ENCODE data around the gene UGT1A6. TPM values are rescaled to one million over a fixed set of nuclear protein-coding genes. Genes with fewer than 3 reads are reported as not detected.

Gene UGT1A6
- total RNA-seq, 1 donor from 2014 or later: 2.3 TPM

- Histone ChIP-seq H3K9me3 (no peaks in the 10 kb centered on the region), H3K4me1 (no peaks in the 10 kb centered on the region), H3K27ac (no peak overlapping the region), H3K27me3 (ENCODE audit: low read depth) (no peaks in the 10 kb centered on the region), H3K4me3 (no peak overlapping the region), H3K36me3 (no peaks in the 10 kb centered on the region)
- TF ChIP-seq, protein P1, sequence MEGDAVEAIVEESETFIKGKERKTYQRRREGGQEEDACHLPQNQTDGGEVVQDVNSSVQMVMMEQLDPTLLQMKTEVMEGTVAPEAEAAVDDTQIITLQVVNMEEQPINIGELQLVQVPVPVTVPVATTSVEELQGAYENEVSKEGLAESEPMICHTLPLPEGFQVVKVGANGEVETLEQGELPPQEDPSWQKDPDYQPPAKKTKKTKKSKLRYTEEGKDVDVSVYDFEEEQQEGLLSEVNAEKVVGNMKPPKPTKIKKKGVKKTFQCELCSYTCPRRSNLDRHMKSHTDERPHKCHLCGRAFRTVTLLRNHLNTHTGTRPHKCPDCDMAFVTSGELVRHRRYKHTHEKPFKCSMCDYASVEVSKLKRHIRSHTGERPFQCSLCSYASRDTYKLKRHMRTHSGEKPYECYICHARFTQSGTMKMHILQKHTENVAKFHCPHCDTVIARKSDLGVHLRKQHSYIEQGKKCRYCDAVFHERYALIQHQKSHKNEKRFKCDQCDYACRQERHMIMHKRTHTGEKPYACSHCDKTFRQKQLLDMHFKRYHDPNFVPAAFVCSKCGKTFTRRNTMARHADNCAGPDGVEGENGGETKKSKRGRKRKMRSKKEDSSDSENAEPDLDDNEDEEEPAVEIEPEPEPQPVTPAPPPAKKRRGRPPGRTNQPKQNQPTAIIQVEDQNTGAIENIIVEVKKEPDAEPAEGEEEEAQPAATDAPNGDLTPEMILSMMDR (IDR thresholded peaks at IDR 0.05): no peak
- ATAC-seq (no peak), DNase-seq (no peak)
- intact Hi-C loops (cut with DNase I): no loop called here
Measured at GRCh38 chr2:233686928-233687327, 5.8 kb upstream of the UGT1A6 start.

- ATAC-seq (no peak), DNase-seq (no peak)
- Histone ChIP-seq H3K4me3 (no peak overlapping the region), H3K9me3 (no peaks in the 10 kb centered on the region), H3K27ac (no peak overlapping the region), H3K27me3 (ENCODE audit: low read depth) (no peaks in the 10 kb centered on the region), H3K36me3 (no peaks in the 10 kb centered on the region), H3K4me1 (no peaks in the 10 kb centered on the region)
- intact Hi-C loops (cut with DNase I): no loop called here
- TF ChIP-seq, protein P1 (IDR thresholded peaks at IDR 0.05): no peak
Measured at GRCh38 chr2:233688341-233688740, 4.3 kb upstream of the UGT1A6 start.

DNA sequence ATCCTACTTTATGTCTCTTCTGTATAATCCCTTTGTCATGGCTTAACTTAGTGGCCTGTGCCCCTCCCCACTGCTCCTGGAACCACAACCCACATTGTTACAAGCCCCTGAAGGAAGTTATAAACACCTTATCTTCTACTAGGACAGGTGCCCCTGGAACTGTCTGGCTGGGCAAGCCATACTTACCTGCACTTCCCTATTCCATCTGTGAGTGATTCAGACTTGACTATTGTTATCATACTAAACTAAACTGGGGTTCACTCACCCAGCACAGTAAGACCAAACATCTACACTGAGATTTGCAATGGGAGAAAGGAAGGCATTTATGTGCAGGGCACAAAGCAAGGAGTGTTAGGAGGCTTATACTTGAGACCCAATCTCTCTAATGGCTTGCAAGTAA lies 3.7 kb upstream of the UGT1A6 start:
- intact Hi-C loops (cut with DNase I): no loop called here
- DNase-seq (no peak), ATAC-seq (no peak)
- Histone ChIP-seq H3K27me3 (ENCODE audit: low read depth) (no peaks in the 10 kb centered on the region), H3K27ac (no peak overlapping the region), H3K9me3 (no peaks in the 10 kb centered on the region), H3K4me1 (no peaks in the 10 kb centered on the region), H3K36me3 (no peaks in the 10 kb centered on the region), H3K4me3 (no peak overlapping the region)
- TF ChIP-seq, protein P1 (IDR thresholded peaks at IDR 0.05): no peak

DNA sequence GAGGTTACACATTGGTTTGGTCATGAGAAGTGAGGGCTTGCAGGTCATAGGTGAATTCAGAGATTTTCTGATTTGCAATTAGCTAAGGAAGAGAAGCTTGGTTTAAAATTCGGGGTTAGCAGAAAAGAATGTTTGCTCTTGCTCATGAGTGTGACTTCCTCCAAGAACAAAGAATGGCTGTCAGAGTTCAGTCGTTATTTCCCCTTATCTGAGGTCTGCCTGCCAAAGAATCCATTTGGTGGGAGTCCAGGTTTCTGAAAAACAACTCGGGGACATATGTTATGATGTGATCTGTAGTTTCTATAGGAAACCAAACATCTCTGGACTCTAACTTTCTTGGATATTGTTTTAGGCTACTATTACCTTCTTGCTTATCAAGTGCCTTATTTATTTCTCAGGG lies 3.2 kb upstream of the UGT1A6 start:
- H3K27ac ChIP-seq: no peak overlapping the region
- TF ChIP-seq, protein P1 (IDR thresholded peaks at IDR 0.05): no peak
- intact Hi-C loops (cut with DNase I): no loop called here
- no peaks in the 10 kb centered on the region for H3K9me3 ChIP-seq
- H3K4me1 ChIP-seq: no peaks in the 10 kb centered on the region
- no peak for DNase-seq
- no peak overlapping the region for H3K4me3 ChIP-seq
- no peak for ATAC-seq
- no peaks in the 10 kb centered on the region for H3K36me3 ChIP-seq
- no peaks in the 10 kb centered on the region for H3K27me3 ChIP-seq (ENCODE audit: low read depth)

DNA sequence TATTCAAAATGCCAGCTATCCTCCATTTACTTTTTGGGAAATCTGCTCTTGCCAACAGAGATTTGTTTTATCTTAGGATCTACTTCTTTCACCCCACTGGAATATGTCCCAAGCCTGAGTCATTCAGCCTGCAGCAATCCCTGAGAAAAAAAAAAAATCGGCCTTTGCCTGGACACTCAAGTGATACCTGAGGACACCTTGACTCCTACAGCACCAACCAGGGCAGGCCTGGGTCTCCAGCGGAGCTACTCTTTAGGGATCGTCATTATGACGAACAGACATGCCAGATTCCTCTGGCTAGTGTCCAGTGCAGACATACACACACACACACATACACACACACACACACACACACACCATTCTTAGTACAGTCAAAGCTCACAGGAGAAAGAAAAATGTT lies 2.2 kb upstream of the UGT1A6 start:
- DNase-seq (no peak), ATAC-seq (peak in 1 of 2 donors; percentile 37)
- no peak overlapping the region for H3K4me3 ChIP-seq
- intact Hi-C loops (cut with DNase I): no loop called here
- no peaks in the 10 kb centered on the region for H3K36me3 ChIP-seq
- H3K9me3 ChIP-seq: no peaks in the 10 kb centered on the region
- no peak overlapping the region for H3K27ac ChIP-seq
- TF ChIP-seq, protein P1 (IDR thresholded peaks at IDR 0.05): no peak
- no peaks in the 10 kb centered on the region for H3K4me1 ChIP-seq
- H3K27me3 ChIP-seq (ENCODE audit: low read depth): no peaks in the 10 kb centered on the region
